ENCODE results near the gene STOX2.

The STOX2 gene

DNA sequence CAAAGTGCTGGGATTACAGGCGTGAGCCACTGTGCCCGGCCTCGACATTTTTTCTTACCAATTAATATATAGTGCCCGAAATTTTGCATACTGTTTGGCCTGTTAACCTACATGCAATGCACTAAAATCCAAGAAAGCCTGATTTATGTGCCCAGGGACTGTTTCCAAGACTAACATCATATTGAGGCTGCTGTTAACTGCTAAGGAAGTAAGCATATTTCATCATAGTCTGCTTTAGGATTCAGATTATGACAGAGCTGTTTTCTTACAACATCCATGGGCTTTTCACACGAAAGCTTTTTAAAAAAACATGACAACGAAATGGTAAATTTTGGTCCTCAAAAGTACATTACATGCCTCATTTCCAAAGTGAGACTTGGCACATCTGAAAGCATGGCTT lies 84.4 kb downstream of the STOX2 start:
- DNase-seq: no peak

DNA sequence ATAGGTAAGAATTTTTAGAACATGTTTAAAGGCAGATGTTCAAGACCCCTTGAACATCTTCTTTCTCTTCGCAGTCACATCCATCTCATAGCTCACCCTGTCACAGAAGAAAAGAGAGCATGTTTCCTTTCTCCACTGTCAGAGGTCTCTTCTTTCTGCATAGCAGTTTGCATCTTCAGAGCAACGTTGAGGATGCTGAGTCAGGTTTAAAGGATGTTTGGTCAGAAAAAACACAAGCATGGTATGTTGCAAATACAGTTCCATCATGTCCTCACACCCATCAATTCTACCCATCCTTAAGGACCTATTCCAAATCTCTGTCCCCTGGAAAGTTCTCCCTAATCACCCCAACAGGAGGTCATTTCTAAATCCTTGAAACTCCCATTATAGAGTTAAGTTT lies 84.8 kb downstream of the STOX2 start:
- DNase-seq: no peak

DNA sequence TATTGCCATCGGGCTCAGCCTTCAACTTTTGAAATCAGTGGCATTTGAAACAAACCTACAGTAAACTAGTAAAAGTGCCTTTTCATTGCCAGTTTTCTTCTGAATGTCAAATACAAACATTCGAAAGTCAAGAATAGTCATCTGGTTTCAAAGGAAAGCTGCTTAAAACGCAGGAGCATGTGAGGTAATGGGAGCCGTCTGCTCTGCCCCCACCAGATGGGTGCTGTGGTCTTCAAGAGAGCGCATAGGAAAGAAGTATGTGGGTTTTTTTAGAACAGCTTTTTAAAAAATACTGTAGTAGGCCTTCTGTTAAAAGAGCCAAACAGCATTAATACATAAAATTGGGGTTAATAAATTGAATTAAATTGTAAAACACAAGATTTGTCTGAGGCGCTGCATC lies 88.6 kb downstream of the STOX2 start:
- DNase-seq: no peak

DNA sequence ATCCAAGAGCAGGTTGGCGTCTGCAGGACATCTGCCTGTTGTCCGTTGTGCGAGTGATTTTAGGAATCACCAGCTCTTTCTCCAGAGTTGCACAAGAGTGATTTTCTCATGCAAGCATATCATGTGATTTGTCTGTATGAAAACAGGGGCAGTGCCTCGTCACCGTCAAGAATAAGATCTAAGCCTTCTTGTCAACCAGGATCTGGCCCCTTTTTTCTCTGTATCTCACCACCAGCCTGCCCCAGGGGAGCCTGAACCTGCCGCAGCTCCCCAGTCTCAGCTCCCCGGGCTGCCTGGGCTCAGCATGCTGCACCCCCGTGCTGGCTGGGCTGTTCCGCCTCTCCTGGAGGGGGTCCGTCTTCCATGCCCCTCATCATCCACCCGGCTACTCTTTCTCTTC lies 90.5 kb downstream of the STOX2 start:
- DNase-seq: no peak

DNA sequence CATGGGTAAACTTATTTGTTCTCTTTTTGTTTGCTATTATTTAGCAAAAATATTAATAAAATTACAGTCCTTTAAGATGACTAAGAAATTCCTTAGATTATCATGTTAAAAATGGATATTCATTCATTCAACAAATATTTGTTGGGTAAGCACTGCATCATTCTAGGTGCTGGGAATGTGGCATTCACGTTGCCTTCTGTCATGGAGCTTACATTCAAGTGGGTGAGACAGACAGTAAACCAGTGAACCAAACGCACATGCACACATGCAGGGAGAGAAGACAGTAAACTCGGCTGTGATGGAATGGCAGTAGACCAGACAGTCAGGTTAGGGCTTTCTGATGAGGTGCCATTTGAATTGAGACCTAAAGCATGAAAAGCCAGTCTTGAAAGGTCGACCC lies 91.8 kb downstream of the STOX2 start:
- DNase-seq: no peak

DNA sequence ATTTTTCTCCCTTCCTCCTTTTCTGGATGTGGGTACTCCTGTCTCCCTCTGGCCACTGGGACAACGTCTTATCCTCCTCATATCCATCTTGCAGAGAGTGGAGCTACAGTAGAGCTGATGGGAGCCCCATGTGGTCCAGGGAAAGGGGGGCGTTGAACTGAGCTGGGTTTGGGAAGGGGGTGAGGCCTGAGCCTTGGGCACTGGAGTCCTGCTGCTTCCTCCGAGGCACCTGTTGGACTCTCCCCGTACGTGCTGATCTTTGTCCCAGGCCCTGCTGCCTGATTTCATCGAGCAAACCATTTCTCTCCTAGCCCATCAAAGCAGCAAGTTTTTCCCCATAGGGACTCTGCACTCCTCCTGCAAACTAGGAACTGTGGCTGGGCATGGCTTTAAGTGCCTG lies 94.3 kb downstream of the STOX2 start:
- no peak for DNase-seq

DNA sequence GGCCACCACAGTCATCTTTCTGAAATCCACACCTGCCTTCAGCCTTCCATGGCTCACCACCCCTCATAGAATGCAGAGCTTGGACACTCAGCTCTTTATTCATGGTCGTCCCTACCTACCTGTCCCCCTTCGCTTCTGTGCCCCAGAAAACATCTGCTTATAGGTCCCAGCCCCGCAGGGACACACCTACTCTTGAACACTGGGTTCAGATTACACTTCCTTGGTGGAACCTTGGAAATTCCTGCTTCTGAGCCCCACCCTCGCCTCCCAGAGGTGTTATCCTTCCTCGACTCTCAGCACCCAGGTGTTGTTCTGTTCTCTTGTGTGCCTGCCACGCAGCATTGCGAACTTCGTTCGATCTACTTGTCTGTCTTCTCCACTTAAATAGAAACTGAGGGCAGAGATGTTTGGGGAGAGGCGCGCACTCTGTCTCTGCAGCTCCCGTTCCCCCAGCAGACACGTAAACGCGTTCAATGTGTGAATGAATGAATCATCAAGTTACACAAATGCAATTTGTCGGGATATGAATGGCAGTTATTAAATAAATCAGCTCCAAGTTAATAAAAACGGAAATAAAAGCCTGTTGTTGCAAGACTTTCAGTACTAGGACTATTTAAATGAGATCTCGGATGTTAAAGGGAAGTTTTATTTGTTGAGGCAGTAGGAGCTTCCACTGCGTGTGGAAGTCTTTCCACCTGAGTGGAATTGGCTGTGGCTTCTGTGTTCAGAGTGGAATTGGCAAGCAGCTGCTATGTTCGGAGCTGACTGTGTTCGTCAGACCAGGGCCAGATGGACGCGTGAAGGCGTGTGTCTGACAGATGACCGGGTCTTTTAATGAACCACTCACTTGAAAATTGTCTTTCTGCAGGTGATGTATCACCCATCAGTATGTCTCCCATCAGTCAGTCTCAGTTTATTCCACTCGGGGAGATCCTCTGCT lies 95.6 kb downstream of the STOX2 start:
- DNase-seq: no peak

DNA sequence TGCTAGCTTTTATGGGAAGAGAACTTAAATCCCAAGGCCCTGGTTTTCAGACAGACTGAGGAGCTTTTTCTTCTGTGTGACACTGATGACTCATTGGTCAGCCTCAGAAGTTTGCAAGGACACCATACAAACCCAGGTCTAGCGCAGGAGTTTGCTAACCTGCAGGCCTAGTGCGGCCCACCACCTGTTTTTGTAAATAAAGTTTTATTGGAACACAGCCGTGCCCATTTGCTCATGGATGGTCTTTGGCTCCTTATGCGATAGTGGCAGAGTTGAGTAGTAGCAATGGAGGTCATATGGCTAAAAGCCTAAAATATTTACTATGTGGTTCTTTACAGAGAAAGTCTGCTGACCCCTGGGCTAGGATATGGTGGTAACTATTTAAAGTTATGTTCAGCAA lies 98.3 kb downstream of the STOX2 start:
- DNase-seq: no peak

DNA sequence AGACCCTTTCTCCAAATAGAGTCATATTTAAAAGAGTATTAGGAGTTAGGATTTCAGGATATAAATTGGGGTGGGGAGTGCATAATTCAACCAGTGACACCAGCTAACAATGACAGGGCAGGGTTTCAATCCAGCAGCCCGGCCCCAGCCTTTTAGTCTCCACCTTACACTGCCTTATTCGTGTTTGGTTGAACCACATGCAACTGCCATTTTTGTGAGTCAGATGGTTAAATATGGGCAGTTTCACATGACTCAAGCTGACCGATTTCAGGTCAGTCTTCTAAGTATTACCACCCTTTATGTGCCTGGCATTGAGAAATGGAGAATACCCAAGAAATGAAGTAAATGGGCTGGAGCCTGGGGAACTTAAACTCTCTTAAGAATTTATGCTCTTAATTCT lies 102.8 kb downstream of the STOX2 start:
- DNase-seq: no peak

DNA sequence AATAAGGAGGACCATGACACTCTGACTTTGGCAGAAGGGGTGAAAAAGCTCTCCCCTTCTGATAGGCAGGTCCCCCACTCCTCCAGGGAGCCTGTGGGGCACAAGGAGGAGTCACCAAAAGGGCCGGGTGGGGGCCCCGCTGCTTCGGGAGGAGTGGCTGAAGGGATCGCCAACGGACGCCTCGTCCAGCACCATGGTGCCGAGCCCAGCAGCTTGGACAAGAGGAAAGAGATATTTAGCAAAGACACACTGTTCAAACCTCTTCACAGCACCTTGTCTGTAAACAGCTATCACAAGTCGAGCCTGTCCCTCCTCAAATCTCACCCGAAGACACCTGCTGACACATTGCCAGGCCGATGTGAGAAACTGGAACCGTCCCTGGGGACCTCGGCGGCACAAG lies 105.6 kb downstream of the STOX2 start:
- DNase-seq: no peak

DNA sequence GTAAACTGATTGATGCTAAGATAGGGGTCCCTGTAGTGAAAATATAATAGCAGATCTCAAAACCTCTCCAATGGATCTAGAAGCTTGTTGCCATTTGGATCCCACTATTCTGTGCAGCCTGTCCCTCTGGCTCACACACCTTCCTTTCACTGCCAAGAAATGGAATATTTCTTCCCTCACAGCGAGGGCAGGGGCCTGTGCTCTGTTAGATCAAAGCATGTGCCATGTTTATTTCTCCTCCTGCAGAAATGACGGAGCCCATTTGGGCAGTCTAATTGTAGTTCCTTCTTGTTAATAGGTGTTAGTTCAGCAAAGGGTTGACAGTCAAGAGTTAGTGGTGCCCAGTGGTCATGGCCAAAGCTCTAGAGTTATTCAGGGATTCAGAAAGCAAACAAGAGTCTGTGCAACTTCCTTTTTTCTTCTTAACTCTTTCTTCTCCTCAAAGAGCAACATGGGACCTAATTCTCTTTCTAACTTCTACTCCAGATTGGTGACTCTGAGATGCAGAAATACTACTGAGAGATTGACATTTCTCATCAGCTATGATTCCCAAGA lies 106.8 kb downstream of the STOX2 start:
- no peak for DNase-seq

DNA sequence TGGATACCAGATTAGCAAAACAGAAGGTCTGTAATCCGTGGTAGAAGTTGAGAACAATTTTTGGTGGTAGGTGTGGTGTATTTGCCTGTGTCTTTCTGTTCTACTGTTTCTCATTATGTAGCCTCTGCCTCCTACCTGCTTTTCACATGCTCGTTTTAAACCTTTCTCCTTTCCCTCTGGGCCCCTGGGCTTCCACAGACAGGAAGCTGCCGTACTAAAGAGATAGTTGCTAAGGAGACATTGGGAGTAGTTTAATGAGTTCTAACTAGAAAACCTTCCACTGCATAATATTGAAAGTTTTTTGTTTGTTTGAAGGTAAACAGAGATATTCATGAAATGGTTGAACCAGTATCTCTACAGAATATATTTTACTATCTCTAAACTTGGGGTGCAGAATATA lies 107.8 kb downstream of the STOX2 start:
- DNase-seq: no peak

DNA sequence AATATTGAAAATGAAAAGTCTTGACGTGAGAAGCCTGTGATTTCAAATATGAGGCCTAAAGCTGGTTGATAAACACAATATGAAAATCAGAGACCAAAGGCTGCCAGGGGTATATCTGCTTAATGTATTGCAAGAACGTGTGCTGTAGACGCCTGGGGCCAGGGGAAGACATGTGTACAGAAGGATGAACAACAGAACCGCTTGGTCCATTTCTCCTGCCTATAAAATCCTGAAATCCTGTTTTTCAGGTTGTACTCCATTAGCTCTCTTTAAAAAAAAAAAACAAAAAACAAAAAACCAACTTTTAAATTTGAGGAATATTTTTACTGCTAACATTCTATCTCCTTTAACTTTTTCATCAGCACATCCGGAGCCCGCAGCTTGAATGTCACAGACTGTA lies 109.2 kb downstream of the STOX2 start:
- no peak for DNase-seq

DNA sequence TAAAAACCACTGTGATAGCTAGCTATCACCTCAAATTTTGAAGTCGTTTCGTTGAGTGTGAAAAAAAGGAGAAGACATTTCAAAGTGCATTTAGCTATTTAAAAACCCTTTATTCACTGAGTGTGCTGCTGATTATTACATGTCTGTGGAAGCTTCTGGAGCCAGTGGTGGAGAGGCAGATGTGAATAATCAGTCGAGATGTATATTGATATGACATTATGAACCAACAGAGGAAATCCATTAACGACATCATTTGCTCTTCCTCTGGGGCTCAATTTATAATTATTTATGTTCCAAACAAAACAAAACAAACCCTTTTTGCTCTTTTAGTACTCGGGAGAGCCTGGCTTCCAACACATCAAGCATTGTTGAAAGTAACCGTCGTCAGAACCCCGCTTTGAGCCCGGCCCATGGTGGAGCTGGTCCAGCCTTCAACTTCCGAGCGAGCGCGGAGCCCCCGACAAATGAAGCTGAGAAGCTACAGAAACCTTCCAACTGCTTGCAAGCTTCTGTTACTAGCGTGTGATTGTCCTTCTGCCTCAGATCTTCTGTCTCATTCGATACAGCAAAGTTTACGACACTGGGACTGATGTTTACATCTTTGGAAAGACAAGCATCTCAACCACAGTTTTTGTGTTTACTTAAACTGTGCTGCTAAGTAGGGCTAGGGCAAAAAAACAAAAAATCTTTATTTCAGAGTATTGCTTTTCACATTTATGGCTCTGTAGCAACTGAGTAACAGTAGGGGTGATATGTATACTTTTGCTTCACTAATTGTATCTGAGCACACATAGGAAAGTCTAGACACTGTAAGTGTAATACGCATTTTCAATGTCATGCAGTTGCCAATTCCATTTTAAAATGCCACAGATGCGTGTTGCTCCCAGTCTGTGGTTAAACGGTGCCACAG lies 111.9 kb downstream of the STOX2 start:
- no peak for DNase-seq

DNA sequence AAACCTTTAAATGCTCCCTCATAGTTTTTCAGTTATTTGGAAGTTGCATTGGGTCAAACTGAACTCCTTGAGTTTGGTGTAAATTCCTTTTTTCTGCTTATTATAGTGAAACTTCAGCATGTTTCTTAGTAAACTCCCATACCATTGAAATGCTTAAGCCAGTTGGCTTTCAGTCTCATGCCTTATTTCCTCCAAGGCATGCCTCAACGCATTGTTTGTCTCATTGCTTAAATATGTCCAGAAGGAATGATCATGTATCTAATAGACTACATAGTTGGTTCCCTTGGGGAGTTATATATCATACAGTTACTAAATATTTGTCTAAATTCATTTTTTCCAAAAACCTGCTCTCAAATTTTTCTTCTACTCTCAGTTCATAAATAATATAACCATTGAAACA lies 114.0 kb downstream of the STOX2 start:
- DNase-seq: no peak

DNA sequence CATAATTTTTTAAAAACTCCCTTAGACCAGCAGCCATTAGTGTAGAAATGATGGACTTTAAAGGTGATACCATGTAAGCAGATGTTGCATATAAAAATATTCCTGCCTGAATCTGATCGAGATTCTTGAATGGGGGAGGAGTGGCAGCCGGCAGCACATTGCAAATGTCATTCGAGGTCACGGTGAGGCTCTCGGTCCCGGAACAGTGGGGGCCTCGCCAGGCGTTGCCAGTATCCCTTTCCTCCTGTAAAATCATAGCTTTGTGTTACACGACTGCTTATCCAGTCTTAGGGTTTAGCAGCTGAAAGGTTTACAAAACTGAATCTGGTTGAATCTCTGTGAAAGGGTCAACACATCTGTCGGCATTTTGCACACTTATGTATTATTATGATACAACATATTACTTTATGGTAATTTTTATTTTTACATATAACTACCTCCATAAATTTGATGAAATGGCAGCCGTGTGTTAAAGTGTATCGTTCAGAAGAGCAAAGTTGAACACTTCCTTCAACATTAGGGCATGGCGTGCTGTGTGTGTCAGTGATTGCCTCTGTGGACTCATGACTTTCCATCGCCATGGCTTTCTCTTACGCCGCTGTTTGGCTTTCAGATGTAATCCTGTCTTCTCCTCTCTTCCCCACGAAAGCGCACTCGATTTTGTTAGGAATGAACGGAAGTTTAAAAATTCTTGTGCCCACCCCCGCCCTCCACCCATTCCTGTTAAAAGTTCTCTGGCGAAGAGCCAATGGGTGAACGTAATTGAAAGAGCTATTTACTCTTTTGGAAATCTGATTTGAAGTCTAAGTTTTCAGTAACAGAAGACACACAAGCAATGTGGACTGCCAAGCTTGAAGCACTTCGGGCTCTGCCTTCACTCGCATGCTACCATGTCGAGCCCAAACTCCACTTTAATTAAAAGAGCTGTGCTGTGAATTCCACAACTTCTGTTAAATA lies 114.8 kb downstream of the STOX2 start:
- DNase-seq: no peak

DNA sequence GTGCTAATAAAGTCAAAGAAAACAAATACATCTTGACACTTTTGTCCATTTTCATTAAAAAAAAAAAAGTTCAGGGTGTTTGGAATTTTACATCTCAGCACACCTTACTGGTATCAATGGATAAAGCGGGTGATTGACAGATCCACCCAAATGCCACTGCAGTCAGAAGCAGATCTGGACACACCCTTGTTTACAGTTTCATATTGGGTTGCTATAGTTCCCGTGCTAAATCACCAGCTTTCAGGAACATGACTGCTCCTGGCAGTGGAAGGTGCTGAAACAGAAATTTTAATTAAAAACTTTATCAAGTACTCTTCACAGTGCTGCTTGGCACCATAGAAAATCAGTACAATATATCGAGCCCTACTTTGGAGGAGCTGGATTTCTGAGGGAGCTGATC lies 116.3 kb downstream of the STOX2 start:
- no peak for DNase-seq

DNA sequence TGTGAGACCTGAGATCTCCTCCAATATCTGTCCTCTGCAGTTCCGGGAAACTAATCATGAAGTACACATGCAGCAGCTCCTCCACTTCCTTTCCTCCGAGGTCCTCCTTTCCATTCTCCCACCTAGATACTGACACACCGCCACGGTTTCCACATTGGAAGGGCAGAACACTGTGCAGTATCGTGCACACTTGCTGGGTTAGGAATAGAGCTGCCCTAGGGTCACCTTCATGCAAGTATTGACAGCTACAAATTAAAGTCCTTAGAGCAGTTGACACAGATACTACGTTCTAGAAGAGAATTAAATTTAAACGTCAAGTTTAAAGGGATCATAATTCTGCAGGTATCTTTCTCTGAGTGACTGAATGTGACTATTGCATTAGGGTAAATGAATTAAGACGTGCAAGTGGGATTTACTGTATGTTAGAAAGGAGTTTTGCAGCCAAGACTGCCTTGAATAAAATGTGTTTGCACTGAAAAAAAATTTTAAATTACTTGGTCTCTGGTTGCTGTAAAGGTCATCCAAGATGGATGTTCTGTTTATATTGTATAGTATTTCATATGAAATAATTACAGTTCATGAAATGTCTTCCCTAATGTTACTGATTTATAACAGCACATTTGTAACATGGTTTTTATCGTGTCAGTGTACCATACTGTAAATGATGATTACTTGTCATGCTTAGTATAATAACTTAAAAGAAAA lies 117.7 kb downstream of the STOX2 start:
- no peak for DNase-seq

DNA sequence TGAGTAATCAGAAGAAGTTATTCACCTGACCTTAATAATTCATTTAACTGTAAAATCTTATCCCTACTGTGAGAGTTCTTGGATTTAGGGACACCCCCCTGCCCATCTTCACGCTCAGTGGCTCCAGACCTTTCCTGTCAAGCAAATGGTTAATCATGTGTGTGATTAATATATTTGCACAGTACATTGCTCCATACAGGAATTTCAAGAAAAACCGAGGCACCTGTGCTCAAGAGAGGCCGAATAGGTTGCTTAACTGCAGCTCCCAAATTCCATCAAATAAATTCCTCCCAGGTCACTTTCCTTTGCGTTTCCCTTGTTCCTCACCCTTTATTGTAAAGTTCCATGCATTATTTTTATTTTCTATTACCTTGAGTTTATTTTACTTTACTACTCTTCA lies 119.5 kb downstream of the STOX2 start:
- no peak for DNase-seq

DNA sequence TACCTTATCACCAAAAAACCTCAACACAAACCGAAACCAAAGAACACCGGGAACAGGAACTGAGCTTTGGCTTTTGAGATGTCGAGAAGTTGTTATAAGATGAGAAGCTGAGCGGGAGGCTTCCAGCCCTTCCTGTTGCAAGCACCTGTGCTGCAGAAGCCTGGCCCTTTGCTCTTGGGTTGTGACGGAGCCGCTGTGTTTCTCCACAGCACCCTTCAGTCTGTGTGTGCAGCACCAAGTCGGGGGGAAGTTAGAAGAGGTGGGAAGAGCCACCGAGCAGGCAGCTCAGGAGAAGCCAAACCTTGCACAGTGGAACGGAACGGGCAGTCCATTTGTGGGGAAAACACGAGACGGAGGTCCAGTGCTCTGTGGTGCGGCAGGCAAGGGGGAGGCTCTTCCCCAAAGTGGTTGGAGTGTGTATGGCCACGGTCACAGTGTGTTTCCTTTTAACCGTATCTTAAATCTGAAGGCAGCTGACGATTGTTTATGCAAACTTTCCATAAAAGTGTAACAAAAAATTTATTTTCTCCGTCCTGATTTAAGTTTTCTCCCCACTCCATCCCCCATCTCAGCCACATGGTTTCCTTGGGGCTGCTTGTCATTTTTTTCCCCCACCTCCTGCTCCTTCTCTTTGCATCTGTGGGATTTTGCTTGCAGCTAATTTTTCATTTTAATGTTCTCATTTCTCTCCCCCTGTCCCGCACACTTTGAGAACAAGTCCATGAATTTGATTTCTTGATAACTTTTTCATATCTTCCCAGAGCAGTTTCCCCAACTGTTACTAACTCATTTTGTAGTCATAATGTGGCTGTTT lies 123.7 kb downstream of the STOX2 start:
- DNase-seq: no peak

DNA sequence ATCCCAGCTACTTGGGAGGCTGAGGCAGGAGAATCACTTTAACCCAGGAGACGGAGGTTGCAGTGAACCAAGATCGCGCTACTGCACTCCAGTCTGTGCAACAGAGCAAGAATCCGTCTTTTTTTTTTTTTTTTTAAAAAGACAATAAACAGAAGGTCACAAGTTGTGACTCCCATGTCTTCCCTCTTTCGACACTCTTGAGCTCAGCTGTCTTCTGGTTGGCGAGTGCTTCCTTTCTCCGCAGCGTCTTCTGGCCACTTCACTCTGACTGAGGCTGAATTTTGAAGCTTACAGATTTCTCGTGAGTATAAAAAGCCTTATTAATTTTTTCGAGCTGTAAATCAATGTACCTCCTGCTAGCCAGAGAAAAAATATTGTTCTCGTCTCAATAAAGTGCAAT lies 124.9 kb downstream of the STOX2 start:
- no peak for DNase-seq
